Liver (tissue), 9 donors: ENCODE measurements around the gene ITCH. TPM values are rescaled to one million over a fixed set of nuclear protein-coding genes. Genes with fewer than 3 reads are reported as not detected.

Experiments
- DNase-seq: peaks from one replicate; pipeline ENCODE4 v3.0.0-alpha.2; 2017; ENCODE audit warnings: low spot score
- H3K27ac ChIP-seq, 2 donors: one replicate each; pipeline ENCODE4 v1.7.0; 2013; ENCODE audit warnings: inconsistent platforms in 2 of 2, low read length in 2 of 2, control low read depth in 1 of 2, low read depth in 1 of 2, mild to moderate bottlenecking in 1 of 2
- H3K27me3 ChIP-seq, 4 donors: one replicate each; pipeline versions ENCODE4 v1.6.1 to v1.7.0; 2013; ENCODE audit warnings: low read length in 3 of 4, inconsistent platforms in 1 of 4, mild to moderate bottlenecking in 1 of 4, moderate library complexity in 1 of 4; ENCODE audit not compliant: control insufficient read depth in 4 of 4, insufficient read depth in 4 of 4
- H3K36me3 ChIP-seq, 4 donors: one replicate each; pipeline versions ENCODE4 v1.6.1 to v1.7.0; 2013; ENCODE audit warnings: low read length in 3 of 4, mild to moderate bottlenecking in 3 of 4, low read depth in 1 of 4, moderate library complexity in 1 of 4; ENCODE audit not compliant: control insufficient read depth in 4 of 4, insufficient read depth in 3 of 4
- H3K4me1 ChIP-seq, 4 donors: one replicate each; pipeline versions ENCODE4 v1.6.1 to v1.7.0; 2013; ENCODE audit warnings: low read length in 3 of 4, mild to moderate bottlenecking in 3 of 4, moderate library complexity in 1 of 4; ENCODE audit not compliant: control insufficient read depth in 4 of 4, insufficient read depth in 4 of 4
- H3K4me3 ChIP-seq, 3 donors: one replicate each; pipeline versions ENCODE4 v1.6.1 to v1.7.0; 2013; ENCODE audit warnings: low read length in 3 of 3, control low read depth in 1 of 3, low read depth in 1 of 3, mild to moderate bottlenecking in 1 of 3
- H3K9ac ChIP-seq, 2 donors: one replicate each; pipeline ENCODE4 v1.7.0; 2013; ENCODE audit warnings: low read length in 2 of 2, mild to moderate bottlenecking in 2 of 2, moderate library complexity in 2 of 2, control low read depth in 1 of 2, low read depth in 1 of 2
- H3K9me3 ChIP-seq, 4 donors: one replicate each; pipeline versions ENCODE4 v1.6.1 to v1.7.0; 2013; ENCODE audit warnings: low read length in 3 of 4; ENCODE audit not compliant: control insufficient read depth in 4 of 4
- FOXA1 ChIP-seq: IDR thresholded peaks from 2 replicates; pipeline ENCODE4 v1.6.1; 2016; ENCODE audit warnings: antibody characterized with exemption
- FOXA2 ChIP-seq: IDR thresholded peaks from 2 replicates; pipeline ENCODE4 v1.6.1; 2016; ENCODE audit warnings: antibody characterized with exemption
- GABPA ChIP-seq, 2 donors: IDR thresholded peaks in 1 of 2; conservative IDR thresholded peaks in 1 of 2; 2 replicates each; pipeline ENCODE4 v1.6.1; 2016; ENCODE audit warnings: antibody characterized with exemption in 2 of 2, mild to moderate bottlenecking in 1 of 2, moderate library complexity in 1 of 2
- HNF4A ChIP-seq, 2 donors: conservative IDR thresholded peaks; 2 replicates each; pipeline ENCODE4 v1.6.1; 2016; ENCODE audit warnings: antibody characterized with exemption in 2 of 2, mild to moderate bottlenecking in 2 of 2
- JUND ChIP-seq, 2 donors: IDR thresholded peaks; 2 replicates each; pipeline ENCODE4 v1.6.1; 2016; ENCODE audit warnings: antibody characterized with exemption in 2 of 2
- MAX ChIP-seq: IDR thresholded peaks from 2 replicates; pipeline ENCODE4 v1.6.1; 2016; ENCODE audit warnings: antibody characterized with exemption
- NR2F2 ChIP-seq: IDR thresholded peaks from 2 replicates; pipeline ENCODE4 v1.6.1; 2016; ENCODE audit warnings: antibody characterized with exemption
- RAD21 ChIP-seq, 2 donors: IDR thresholded peaks; 2 replicates each; pipeline ENCODE4 v1.6.1; 2016; ENCODE audit warnings: antibody characterized with exemption in 2 of 2, mild to moderate bottlenecking in 2 of 2
- REST ChIP-seq: IDR thresholded peaks from 2 replicates; pipeline ENCODE4 v1.6.1; 2016; ENCODE audit warnings: antibody characterized with exemption, mild to moderate bottlenecking
- RXRA ChIP-seq, 2 donors: IDR thresholded peaks; 2 replicates each; pipeline ENCODE4 v1.6.1; 2017 to 2018; ENCODE audit warnings: antibody characterized with exemption in 2 of 2, mild to moderate bottlenecking in 1 of 2
- TAF1 ChIP-seq: conservative IDR thresholded peaks from 2 replicates; pipeline ENCODE4 v1.6.1; 2016; ENCODE audit warnings: antibody characterized with exemption, mild to moderate bottlenecking
- YY1 ChIP-seq: IDR thresholded peaks from 2 replicates; pipeline ENCODE4 v1.6.1; 2016; ENCODE audit warnings: antibody characterized with exemption, mild to moderate bottlenecking
- WGBS: extraction: QIAGEN DNeasy Blood & Tissue Kit; methylation state at CpG from one replicate; pipeline ENCODE4 v1.1.7; 2013; 5-methylcytosine and 5-hydroxymethylcytosine counted together
- polyA plus RNA-seq, 2 donors: library from polyadenylated mRNA; stranded (reverse) in 1 of 2; unstranded in 1 of 2; fragments of 200-250 nt in 1 of 2; fragments of >200 nt in 1 of 2; fragmentation: Nextera tagmentation in 1 of 2; extraction: Ambion mirVana in 1 of 2; gene quantifications; one replicate each; pipeline versions ENCODE4 v1.2.1 to v1.2.3, GENCODE V29; 2013 to 2015
- total RNA-seq, 2 donors: library from RNA; depleted of rRNA; stranded (reverse); fragments of >200 nt; gene quantifications; one replicate each; pipeline ENCODE4 v1.2.3, GENCODE V29; 2014
- TF ChIP-seq, protein P1 (sequence below): IDR thresholded peaks from 2 replicates; pipeline ENCODE4 v1.6.1; 2016; ENCODE audit warnings: antibody characterized with exemption
- TF ChIP-seq, protein P2 (sequence below): fragments of 150-350 bp; IDR thresholded peaks from 2 replicates; pipeline ENCODE4 v1.5.1; 2017; ENCODE audit warnings: improper control_type of control experiment, low read depth, low read length; ENCODE audit not compliant: missing input control
- donor health status: healthy.
- donor health status: healthy.
- donor health status: healthy.
- donor health status: healthy.
- donor health status: healthy.

The ITCH gene
- total and polyA plus RNA-seq, 4 donors: 14.3 to 85.3 (median 25.8) TPM

- Histone ChIP-seq H3K4me1 (peaks cover 0 to 11% (median 8%) of the 10 kb centered on the region in 4 donors), H3K27me3 (no peaks in the 10 kb centered on the region), H3K4me3 (no peak overlapping the region), H3K9ac (no peak overlapping the region), H3K27ac (no peak overlapping the region), H3K9me3 (no peaks in the 10 kb centered on the region), H3K36me3 (peaks cover 8 to 17% (median 15%) of the 10 kb centered on the region in 4 donors)
- WGBS: 83% methylated on average over 16 of the region's 16 CpGs
- no peak for TF ChIP-seq FOXA2
- no peak for TF ChIP-seq RXRA (IDR thresholded peaks at IDR 0.05)
- no peak for TF ChIP-seq HNF4A (conservative IDR thresholded peaks at IDR 0.05)
- no peak for TF ChIP-seq RAD21 (IDR thresholded peaks at IDR 0.05)
- TF ChIP-seq NR2F2: no peak
- no peak for TF ChIP-seq YY1
- TF ChIP-seq TAF1: no peak
- TF ChIP-seq, protein P1, sequence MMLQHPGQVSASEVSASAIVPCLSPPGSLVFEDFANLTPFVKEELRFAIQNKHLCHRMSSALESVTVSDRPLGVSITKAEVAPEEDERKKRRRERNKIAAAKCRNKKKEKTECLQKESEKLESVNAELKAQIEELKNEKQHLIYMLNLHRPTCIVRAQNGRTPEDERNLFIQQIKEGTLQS: no peak
- TF ChIP-seq JUND (IDR thresholded peaks at IDR 0.05): no peak
- no peak for DNase-seq
Measured at GRCh38 chr20:34541917-34542316, 178.8 kb downstream of the ITCH start.

DNA sequence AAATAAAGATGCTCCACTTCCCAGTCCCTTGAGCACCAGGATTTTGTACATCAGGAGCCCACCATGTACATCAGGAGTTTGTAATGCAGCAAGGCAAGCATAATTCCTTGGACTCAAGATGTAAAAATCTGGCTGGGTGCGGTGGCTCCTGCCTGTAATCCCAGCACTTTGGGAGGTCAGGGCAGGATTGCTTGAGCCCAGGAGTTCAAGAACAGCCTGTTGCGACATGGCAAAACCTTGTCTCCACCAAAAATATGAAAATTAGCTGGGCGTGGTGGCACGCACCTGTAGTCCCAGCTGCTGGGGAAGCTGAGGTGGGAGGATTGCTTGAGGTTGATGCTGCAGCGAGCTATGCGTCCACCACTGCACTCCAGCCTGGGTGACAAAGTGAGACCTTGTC, 179.4 kb downstream of the ITCH start:
- no peak overlapping the region for H3K27ac ChIP-seq
- H3K9me3 ChIP-seq: no peaks in the 10 kb centered on the region
- no peaks in the 10 kb centered on the region for H3K27me3 ChIP-seq
- no peak overlapping the region for H3K4me3 ChIP-seq
- peaks cover 0 to 11% (median 8%) of the 10 kb centered on the region in 4 donors for H3K4me1 ChIP-seq
- no peak for TF ChIP-seq REST
- TF ChIP-seq, protein P2, sequence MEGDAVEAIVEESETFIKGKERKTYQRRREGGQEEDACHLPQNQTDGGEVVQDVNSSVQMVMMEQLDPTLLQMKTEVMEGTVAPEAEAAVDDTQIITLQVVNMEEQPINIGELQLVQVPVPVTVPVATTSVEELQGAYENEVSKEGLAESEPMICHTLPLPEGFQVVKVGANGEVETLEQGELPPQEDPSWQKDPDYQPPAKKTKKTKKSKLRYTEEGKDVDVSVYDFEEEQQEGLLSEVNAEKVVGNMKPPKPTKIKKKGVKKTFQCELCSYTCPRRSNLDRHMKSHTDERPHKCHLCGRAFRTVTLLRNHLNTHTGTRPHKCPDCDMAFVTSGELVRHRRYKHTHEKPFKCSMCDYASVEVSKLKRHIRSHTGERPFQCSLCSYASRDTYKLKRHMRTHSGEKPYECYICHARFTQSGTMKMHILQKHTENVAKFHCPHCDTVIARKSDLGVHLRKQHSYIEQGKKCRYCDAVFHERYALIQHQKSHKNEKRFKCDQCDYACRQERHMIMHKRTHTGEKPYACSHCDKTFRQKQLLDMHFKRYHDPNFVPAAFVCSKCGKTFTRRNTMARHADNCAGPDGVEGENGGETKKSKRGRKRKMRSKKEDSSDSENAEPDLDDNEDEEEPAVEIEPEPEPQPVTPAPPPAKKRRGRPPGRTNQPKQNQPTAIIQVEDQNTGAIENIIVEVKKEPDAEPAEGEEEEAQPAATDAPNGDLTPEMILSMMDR: no peak
- TF ChIP-seq, protein P1: no peak
- no peak for TF ChIP-seq RXRA (IDR thresholded peaks at IDR 0.05)
- no peak for TF ChIP-seq MAX
- TF ChIP-seq FOXA1: no peak
- no peak for TF ChIP-seq GABPA (IDR thresholded peaks at IDR 0.05 in 1 of 2, conservative IDR thresholded peaks at IDR 0.05 in 1 of 2)
- TF ChIP-seq TAF1: no peak
- no peak for TF ChIP-seq YY1
- TF ChIP-seq RAD21 (IDR thresholded peaks at IDR 0.05): no peak
- WGBS: 98% methylated on average over 6 of the region's 6 CpGs
- no peak overlapping the region for H3K9ac ChIP-seq
- H3K36me3 ChIP-seq: peaks cover 8 to 14% (median 13%) of the 10 kb centered on the region in 4 donors
- DNase-seq: no peak
